ENCODE data around the gene CLEC2A.
"Not testable (repeated sequence)": the region's sequence is repeated elsewhere in the genome, so short reads cannot be mapped to it uniquely, and the experiment has no call there.

GRCh38 chr12:9976626-9977025, 44.5 kb upstream of the CLEC2A start:
- TF ChIP-seq EZH2 (IDR thresholded peaks at IDR 0.05; ENCODE audit: insufficient read depth, poor library complexity, severe bottlenecking); EZH2phosphoT487 (IDR thresholded peaks at IDR 0.05; ENCODE audit: insufficient read depth, low read depth): not testable (repeated sequence)
